CD4-positive, alpha-beta T cell treated with Interleukin-2 at 100 ng/mL for 4 hours (primary cell): Measurements from ENCODE around the gene TNFRSF4.
"Not testable (repeated sequence)": the region's sequence is repeated elsewhere in the genome, so short reads cannot be mapped to it uniquely, and the experiment has no call there.

Experiments used
- DNase-seq: peaks from one replicate; pipeline ENCODE4 v3.0.0-alpha.2; 2020; ENCODE audit warnings: low spot score

TNFRSF4 gene

DNA sequence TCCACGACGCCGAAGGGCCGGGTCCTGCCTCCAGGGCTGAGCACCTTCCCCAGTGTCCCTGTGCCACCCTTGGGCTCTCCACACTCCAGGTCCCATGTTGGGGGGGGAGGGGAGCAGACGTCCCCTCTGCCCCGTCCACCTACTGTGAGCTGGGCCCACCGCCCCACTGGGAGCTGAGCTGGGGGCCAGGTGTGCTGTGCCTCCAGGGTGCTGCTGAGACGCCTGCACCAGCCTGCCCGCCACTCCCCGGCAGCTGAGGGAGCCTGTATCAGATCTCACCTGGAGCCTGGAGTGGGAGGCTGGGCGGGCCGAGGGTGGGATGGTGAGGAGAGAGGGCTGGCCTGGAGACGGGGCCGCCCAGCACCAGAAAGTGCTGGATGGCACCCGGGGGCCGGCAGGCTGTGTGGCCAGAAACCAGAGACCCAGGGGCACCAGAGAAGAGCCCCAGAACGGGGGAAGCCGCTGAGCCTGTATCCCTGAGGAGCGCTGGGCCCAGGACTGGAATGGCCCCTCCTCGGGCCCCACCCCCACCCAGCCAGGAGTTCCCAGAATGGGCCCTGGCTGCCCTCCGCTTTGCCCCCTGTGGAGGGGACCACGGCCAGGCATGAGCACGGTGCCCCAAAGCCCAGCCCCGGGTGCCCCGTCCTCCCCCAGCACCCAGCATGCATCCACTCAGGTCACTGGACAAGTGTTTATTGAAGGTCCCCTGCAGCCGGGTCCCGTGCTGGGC, 11.0 kb downstream of the TNFRSF4 start:
- DNase-seq = no peak

DNA sequence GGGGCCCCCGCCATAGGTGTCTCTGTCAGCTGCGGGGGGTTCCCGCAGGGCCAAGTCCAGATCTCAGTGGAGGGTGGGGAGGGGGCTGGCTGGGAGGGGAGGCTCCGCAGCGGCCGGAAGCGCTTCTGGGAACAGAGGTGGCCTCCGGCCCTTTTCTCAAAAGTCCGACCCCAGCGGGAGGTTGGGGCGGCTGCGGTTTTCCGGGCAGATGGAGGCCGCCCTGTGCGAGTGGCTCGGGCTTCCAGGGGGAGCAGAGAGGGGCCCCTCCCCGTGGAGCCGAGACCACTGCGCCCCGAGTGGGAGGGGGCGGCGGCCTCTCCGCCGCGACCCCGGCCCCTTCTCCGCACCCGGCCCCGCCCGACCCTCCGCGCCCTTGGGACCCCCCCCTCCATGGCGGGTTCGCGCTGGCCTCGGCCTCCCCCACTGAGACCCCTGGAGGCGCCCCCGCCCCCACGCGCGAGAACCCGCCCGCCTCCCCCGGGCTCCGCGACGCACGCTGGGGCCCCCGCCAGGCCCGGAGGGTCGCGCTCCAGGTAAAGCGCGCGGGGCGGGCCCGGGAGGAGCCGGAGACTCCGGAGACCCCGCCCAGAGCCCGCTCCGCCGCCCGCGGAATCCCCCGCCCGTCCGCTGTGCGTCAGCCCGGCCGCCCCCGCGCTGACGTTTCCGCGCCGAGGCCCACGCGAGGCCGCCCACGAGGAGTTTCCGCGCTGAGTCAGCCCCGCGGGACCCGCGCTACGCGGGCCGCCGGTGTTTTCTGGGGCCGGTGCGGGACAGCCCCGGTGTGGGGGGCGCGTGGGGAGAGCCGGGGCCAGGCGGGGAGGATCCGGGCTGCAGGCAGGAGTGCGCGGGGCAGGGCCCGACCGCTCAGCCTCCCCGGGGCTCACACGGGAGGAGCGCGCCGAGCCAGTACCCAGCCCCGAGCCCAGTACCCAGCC, 12.8 kb downstream of the TNFRSF4 start:
- DNase-seq = peak; percentile 89

DNA sequence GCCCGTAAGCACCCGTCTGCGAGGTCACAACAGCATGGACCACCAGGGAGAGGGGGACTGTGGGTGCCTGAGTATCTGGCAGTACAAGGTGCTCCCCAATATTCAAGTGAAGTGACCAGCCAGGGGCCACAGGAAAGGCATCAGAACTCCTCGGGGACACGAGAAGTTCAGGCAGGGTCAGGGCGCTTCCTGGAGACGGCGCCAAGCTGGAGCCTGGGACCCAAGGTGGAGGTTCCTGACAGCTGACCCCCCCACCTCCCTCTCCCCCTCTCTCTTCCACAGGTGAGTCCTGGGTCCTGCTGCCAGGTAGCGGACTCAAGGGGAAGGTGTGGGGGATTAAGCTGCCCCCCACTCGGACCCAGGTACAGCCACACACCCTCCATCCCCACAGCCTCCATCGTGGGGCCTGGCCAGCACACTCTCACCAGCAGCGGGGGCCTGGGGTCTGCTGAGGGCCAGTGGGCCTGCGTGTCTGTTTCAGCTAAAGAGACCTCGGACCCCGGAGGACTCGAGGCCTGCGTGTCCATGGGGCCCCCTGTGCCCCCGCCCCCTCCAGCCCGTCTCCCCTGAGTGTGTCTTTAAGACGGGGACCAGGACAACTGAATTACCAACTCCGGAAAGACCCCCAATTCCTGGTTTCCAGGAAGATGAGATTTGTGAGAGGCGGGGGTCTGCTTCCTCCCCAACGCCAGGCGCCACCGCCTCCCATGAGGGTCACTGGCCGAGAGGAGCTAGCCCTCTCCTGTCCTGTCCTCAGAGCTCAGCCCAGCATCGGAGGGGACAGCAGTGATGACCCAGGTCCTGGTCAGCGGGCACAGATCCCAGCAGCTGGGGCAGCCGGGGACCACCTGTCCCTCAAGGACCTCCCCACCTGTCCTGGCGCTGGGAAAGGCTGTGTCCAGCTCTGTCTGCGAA, 13.7 kb downstream of the TNFRSF4 start:
- DNase-seq = no peak

DNA sequence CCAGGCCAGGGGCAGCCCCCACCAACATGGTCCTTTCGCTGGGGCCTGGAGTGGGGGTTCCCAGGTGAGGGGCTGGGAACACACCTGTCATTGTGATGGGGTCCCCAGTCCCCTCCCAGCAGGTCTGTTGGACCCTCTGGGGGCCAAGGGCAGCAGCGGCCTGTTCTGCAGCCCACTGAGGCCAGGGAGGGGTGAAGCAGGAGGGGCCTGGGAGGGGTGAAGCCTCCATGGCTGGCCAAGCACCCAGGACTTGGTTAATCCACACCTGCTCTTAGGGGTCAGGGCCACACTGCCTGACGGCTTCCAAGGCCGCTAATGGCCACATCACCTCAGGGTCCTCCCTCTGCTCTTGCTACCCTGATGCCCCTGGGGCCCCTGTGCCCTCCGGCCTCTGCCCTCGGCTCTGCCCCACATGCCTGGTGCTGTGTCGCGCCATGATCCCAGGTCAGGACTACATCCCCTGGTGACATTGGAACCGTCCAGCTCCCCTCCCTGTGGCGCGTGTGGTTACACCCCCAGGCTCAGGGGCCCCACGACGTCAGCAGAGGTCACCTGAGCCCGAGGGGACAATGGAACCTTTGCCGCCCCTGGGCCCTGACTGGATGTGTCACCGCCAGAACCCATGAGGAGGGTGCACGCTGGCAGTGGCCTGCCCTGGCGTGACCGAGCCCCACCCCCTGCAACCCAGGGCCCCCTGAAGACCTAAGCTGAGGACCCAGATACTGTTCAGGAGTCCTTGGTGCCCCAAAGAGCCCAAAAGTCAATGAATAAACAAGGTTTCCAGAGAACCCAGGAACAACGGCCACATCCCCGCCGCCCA, 14.6 kb downstream of the TNFRSF4 start:
- DNase-seq = no peak

DNA sequence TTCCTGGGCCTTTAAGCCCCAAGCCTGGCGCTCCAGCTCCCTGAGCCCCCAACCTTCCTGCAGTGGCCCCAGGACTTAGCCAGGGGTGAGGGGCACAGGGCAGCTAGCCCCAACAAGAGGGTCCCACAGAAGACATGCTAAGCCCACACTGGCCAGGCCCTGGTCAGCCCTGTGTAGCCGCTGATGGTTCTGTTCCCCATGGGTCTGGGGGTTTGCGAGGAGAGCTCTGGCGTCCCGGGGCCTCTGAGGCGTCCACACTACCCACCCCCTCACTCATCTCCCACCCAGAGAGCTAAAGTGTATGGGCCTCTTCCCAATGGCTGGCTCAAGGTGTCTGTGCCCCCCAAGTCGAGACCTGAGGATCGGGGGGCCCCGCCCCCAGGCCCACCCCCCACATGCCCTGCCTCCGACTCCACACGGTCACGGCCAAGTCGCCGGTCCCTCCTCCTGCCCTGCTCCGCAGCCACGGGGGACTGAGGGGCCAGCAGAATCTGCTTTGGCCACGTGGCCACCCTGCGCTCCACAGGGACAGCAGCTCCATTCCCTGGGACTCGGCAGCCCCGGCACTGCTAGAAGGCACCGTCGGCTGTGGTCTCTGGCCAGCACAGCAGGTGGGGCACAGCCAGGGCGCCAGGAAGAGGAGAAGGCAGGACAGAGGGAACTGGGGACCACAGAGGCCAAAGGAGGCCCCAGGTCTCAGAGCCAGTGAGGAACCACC, 15.4 kb downstream of the TNFRSF4 start:
- no peak for DNase-seq

DNA sequence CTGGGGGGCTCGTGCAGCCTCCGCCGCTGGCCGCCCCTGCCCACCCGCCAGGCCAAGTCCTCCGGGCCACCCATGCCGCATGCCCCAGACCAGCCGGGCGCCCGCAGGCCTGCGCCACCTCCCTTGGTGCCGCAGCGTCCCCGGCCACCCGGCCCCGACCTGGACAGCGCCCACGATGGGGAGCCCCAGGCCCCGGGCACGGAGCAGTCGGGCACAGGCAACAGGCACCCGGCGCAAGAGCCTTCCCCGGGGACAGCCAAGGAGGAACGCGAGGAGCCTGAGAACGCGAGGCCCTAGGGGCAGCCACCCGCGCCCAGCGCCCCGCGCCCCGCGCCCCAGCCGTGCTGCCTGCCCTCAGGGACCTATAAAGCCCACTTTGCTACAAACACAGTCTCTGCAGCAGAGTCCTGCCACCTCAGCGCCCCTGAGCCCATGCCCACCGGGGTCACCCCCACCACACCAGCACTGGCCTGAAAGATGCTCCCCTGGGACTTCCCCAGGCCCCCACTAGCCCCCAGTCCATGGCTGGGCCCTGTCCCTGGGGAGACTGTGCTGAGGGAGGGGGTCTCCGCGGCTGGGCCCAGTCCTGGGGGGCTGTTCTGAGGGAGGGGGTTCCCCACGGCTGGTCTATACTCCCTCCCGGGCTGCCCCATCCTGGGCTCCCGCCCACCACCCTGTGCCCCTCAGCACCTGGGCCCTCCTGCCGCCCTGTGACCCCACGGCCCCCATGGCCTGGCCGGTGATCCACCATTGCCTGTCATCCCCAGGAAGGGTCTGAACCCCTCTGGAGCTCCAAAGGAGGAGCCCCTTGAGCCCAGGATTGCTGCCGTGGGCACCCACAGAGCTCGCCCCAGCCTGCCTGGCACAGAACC, 16.2 kb downstream of the TNFRSF4 start:
- DNase-seq = no peak

DNA sequence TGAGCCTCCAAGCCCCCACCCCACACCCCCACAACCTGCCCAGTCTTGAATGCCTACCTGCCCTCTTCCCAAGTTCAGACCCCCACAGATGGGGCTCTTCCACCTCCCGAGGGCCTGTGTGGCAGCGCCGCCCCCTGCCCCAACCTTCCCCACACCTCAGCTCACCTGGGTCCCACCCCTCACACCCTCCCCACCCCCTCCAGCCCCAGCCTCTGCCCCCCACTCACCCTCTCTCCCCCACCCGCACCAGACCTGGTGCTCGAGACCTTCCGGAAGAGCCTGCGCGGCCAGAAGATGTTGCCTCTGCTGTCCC, 16.8 kb downstream of the TNFRSF4 start:
- DNase-seq = no peak

DNA sequence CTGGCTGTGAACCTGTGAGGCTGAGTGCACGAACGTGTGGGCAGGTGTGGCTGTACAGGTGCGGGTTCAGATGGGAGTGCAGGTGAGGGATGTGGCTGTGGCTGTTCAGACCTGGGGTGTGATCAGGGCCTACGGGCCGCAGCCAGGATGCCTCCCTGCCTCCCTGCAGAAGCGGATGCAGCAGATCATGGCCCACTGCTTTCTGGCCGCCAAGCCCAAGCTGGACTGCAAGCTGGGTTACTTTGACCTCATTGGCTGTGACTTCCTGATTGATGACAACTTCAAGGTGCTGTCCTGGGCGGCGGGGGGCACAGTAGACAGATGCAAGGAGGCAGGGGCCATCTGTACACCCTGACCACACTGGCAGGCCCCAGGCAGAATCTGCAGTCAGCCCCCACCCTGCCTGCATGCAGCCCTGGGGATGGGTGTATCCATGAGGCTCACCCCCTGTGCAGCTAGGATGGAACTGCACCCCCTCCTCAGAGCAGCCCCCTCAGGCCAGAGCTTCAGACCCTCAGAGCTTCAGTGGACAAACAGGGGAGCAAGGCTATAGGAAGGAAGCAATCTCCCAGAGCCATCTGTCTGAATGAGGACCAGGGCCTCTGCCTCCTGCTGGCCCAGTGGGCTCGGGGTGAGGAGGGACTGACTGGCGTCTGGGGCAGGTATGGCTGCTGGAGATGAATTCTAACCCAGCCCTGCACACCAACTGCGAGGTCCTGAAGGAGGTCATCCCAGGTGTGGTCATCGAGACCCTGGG, 17.3 kb downstream of the TNFRSF4 start:
- DNase-seq = no peak

DNA sequence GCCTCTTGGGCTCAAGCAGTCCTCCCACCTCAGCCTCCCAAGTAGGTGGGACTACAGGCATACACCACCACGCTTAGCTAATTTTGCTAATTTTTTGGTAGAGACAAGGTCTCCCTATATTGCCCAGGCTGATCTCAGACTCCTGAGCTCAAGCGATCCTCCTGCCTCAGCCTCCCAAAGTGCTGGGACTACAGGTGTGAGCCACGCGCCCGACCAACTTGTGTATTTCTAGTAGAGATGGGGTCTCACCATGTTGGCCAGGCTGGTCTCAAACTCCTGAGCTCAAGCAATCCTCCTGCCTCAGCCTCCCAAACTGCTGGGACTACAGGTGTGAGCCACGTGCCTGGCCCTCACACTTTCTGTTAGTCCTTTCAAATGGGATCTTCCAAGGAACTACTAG, 18.2 kb downstream of the TNFRSF4 start:
- not testable (repeated sequence) for DNase-seq

DNA sequence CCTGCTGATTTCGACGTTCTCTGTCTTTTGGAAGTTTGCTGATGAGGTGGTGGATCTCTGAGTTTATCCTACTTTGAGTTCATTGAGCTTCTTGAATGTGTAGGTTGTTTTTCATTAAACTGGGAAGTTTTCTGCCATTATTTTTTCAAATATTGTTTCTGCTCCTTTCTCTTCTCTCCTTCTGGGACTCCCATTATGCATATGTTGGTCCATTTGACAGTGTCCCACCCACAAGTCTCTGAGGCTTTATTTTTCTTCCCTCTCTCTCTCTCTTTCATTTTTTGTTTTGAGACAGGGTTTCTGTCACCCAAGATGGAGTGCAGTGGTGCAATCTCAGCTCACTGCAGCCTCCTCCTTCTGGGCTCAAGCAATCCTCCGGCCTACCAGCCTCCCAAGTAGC, 19.2 kb downstream of the TNFRSF4 start:
- no peak for DNase-seq

DNA sequence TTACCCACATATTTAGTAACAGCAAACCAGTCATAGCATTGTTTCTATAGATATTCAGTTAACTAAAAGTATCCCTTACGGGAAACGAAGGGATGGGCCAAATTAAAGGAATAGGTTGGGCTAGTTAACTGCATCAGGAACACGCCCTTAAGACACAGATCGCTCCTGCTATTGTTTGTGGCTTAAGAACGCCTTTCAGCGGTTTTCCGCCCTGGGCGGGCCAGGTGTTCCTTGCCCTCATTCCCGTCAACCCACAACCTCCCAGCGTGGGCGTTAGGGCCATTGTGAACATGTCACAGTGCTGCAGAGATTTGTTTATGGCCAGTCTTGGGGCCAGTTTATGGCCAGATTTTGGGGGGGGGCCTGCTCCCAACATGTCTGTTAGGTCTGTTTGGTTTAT, 22.2 kb downstream of the TNFRSF4 start:
- no peak for DNase-seq

DNA sequence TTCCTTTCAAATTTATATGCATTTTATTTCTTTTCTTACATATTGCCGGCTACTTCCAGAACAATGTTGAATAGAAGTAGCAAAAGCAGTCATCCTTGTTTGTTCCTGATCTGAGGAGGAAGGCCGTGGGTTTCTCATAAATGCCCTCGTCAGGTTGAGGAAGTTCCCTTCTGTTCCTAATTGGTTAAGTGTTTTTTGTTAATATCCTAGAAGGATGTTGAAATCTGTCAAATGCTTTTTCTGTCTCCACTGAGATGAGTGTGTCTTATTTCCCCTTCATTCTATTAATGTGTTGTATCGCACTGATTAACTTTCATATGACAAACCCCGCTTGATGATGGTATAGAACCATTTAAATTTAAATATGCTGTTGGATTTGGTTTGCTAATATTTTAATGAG, 24.8 kb downstream of the TNFRSF4 start:
- no peak for DNase-seq

DNA sequence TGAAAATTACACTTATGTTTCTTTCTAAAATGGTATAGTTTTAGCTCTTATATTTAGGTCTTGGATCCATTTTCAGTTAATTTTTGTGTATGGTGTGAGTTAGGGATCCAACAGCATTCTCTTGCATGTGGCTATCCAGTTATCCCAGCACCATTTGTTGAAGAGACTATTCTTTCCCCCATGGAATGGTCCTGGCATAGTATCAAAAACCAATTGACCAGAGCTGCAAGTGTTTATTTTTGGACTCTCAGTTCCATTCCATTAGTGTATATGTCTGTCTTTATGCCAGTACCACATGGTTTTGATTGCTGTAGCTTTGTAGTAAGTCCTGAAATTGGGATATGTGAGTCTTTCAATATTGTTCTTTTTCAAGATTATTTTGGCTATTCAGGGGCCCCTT, 26.0 kb downstream of the TNFRSF4 start:
- no peak for DNase-seq

DNA sequence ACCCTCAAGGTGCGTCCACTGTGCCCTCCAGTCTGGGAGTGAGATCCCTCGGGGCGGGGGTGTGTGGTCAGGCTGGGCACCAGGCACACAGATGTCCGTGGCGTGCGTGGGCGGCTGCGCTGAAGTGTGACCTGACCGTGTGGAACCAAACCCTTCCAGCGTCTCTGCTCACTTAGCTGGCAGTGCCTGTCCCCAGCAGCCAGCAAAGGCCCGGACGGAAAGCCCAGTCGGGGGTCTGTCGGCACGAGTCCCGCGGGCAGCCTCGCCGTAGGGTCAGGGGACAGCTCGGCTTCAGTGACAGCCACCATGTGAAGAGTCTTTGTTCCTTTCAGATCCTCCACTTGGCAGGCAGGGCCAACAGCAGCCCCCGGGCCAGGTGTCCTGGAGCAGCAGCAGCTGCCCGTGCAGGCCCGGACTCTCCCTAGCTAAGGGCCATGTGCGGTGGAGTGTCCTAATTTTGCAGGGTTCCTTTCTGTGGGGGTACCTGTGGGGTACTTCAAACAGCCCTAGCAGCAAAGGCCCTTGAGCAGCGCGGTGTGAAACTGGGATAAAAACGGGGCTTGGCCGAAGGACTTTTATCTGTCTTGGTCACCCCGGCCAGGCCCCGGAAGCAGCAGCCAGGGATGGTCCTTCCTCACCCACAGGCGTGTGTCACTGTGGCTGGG, 28.7 kb downstream of the TNFRSF4 start:
- DNase-seq = no peak

DNA sequence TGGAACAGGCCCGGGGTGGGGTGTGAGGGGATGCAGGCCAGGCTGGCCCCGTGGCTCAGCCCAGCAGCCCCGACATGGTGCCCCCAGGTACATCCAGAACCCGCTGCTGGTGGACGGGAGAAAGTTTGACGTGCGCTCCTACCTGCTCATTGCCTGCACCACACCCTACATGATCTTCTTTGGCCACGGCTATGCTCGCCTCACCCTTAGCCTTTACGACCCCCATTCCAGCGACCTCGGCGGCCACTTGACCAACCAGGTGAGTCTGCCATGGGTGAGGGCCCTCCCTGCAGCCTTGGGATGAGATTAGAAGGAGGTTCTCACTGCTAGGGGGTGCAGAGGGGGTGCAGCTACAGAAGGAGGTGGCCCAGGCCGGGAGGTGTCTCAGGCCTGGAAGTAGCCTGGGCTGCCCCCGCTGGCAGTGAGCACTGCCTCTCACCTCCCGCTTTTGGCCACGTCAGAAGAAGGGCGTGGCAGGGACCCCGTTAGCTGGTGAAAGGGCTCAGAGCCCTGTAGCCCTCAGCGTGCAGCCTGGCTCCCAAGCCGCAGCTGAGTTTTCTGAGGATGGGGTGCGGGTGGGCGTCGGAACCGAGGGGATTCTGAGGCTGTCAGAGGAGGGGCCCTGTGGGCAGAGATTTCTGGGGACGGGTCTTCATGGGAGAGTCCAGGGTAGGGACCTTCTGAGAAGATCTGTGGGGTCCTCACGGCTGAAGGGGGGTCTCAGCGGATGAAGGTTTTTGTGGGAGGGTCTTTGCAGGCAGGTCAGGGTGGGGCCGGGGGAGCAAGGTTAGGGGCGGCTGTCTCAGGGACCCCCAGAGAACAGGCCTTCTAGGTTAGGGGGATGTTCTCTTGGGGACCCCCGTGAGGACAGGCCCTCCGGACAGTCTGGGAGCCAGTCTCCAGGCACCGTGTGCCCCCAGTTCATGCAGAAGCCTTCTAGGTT, 29.8 kb downstream of the TNFRSF4 start:
- DNase-seq = no peak

DNA sequence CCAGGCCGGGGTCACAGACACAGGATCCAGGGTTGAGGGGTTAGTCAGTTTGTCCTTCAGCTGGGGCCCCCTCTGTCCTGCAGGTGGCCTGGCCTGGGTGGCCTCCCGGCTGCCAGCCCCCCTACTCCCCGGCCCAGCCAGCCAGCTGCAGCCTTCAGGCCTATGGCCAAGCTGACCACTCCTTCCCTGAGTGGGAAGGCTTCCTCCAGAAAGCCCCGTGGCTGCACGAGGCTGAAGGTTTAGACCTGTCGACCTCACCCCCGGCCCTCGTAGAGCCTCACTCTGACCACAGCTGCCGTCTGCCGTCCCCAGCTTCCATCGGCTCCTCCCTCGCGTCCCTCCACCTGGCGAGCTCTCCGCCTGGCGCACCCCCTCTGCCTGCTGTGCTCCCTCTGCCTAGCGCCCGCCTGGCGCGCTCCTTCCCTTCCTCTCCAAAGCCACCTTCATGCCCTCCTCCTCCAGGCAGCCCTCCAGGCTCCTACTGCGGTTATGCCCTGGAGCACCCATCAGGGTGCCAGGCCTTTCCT, 30.7 kb downstream of the TNFRSF4 start:
- DNase-seq = no peak
